ENCODE measurements around the gene PCCA. TPM values are rescaled to one million over a fixed set of nuclear protein-coding genes. Genes with fewer than 3 reads are reported as not detected.

The PCCA gene
- total and polyA plus RNA-seq, 4 donors, result 8.3 to 71.8 (median 22.8) TPM

DNA sequence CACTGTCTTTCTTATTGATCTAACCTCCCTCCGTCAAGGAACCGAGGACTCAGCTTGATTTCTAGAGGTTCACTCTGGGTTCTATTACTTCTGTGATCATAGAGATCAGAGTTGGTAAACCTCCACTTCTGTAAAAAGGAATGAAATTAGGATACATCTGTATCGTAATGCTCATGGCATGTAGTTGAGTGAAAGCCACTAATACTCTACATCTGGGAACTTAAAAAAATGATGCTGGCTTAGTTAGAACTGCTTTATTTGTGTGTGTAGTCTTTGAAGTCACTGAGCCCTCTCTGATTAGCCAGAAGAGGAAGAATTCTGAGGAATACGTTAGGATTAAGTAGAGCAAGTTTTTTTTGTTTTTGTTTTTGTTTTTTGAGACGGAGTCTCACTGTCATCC lies 358.9 kb downstream of the PCCA start:
- Histone ChIP-seq H3K9ac (ENCODE audit: insufficient read depth in 1 of 2, low read length in 2 of 2) (no peak overlapping the region), H3K4me1 (ENCODE audit: control insufficient read depth in 5 of 5, insufficient read depth in 5 of 5, low read length in 5 of 5) (no peaks in the 10 kb centered on the region), H3K27me3 (ENCODE audit: control insufficient read depth in 3 of 3, insufficient read depth in 3 of 3, low read length in 2 of 3) (no peaks in the 10 kb centered on the region), H3K36me3 (ENCODE audit: control insufficient read depth in 4 of 4, insufficient read depth in 4 of 4, low read length in 4 of 4) (no peaks in the 10 kb centered on the region), H3K4me3 (no peak overlapping the region), H3K9me3 (ENCODE audit: control insufficient read depth in 4 of 4, insufficient read depth in 3 of 4, low read length in 3 of 4) (no peaks in the 10 kb centered on the region), H3K27ac (ENCODE audit: low read depth in 1 of 2, low read length in 1 of 2) (no peak overlapping the region)
- ATAC-seq (ENCODE audit: insufficient read depth, low FRiP score) (no peak), DNase-seq (no peak)
- no peak for TF ChIP-seq CTCF (IDR thresholded peaks at IDR 0.05; ENCODE audit: control extremely low read depth, extremely low read depth)
- 96% methylated on average over 5 of the region's 5 CpGs for WGBS, 2 donors

DNA sequence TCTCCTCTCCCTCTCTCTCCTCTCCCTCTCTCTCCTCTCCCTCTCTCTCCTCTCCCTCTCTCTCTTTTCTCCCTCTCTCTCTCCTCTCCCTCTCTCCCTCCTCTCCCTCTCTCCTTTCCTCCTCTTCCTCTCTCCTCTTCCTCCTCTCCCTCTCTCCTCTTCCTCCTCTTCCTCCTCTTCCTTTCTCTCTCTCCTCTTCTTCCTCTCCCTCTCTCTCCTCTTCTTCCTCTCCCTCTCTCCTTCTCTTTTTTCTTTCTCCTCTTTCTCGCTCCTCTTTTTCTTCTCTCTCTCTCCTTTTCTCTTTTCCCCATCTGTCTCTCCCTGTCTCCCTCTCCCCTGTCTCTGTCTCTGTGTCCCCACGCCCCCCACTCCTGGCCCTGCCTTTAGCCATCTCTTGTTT lies 363.0 kb downstream of the PCCA start:
- Histone ChIP-seq H3K9ac (ENCODE audit: insufficient read depth in 1 of 2, low read length in 2 of 2) (no peak overlapping the region), H3K4me1 (ENCODE audit: control insufficient read depth in 5 of 5, insufficient read depth in 5 of 5, low read length in 5 of 5) (no peaks in the 10 kb centered on the region), H3K4me3 (no peak overlapping the region), H3K27ac (ENCODE audit: low read depth in 1 of 2, low read length in 1 of 2) (no peak overlapping the region), H3K9me3 (ENCODE audit: control insufficient read depth in 4 of 4, insufficient read depth in 3 of 4, low read length in 3 of 4) (no peaks in the 10 kb centered on the region), H3K36me3 (ENCODE audit: control insufficient read depth in 4 of 4, insufficient read depth in 4 of 4, low read length in 4 of 4) (peaks cover 0 to 1% (median 0%) of the 10 kb centered on the region in 4 donors), H3K27me3 (ENCODE audit: control insufficient read depth in 3 of 3, insufficient read depth in 3 of 3, low read length in 2 of 3) (no peaks in the 10 kb centered on the region)
- no peak for DNase-seq
- 92 to 97% methylated on average over 2 of the region's 2 CpGs for WGBS, 2 donors
- no peak for TF ChIP-seq CTCF (IDR thresholded peaks at IDR 0.05; ENCODE audit: control extremely low read depth, extremely low read depth)
- no peak for ATAC-seq (ENCODE audit: insufficient read depth, low FRiP score)

DNA sequence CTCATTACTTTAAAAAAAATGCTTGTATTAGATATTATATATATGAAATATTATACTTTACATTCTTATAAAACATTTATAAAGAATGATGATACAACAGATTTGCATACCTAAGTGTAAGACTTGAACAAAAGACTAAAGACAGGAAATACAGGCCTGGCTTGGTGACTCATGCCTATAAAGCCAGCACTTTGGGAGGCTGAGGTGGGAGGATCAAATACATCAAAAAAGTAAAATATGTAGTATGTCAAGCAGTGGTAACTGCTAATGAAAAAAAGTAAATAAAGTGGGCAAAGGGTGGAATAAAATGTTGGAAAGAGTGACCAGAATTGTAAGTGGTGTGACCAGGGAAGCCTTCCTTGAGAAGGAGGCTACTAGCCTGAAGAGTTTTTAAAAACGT lies 366.0 kb downstream of the PCCA start:
- 100% methylated on average over 1 of the region's 1 CpG for WGBS, 2 donors
- H3K4me1 ChIP-seq (ENCODE audit: control insufficient read depth in 5 of 5, insufficient read depth in 5 of 5, low read length in 5 of 5), result peaks cover 0 to 1% (median 0%) of the 10 kb centered on the region in 5 donors
- H3K9me3 ChIP-seq (ENCODE audit: control insufficient read depth in 4 of 4, insufficient read depth in 3 of 4, low read length in 3 of 4), result peaks cover 0 to 3% (median 0%) of the 10 kb centered on the region in 4 donors
- no peak overlapping the region for H3K27ac ChIP-seq (ENCODE audit: low read depth in 1 of 2, low read length in 1 of 2)
- no peak for TF ChIP-seq CTCF (IDR thresholded peaks at IDR 0.05; ENCODE audit: control extremely low read depth, extremely low read depth)
- ATAC-seq (ENCODE audit: insufficient read depth, low FRiP score) (no peak), DNase-seq (no peak)
- no peaks in the 10 kb centered on the region for H3K27me3 ChIP-seq (ENCODE audit: control insufficient read depth in 3 of 3, insufficient read depth in 3 of 3, low read length in 2 of 3)
- H3K9ac ChIP-seq (ENCODE audit: insufficient read depth in 1 of 2, low read length in 2 of 2), result no peak overlapping the region
- no peak overlapping the region for H3K4me3 ChIP-seq
- peaks cover 0 to 3% (median 0%) of the 10 kb centered on the region in 4 donors for H3K36me3 ChIP-seq (ENCODE audit: control insufficient read depth in 4 of 4, insufficient read depth in 4 of 4, low read length in 4 of 4)

DNA sequence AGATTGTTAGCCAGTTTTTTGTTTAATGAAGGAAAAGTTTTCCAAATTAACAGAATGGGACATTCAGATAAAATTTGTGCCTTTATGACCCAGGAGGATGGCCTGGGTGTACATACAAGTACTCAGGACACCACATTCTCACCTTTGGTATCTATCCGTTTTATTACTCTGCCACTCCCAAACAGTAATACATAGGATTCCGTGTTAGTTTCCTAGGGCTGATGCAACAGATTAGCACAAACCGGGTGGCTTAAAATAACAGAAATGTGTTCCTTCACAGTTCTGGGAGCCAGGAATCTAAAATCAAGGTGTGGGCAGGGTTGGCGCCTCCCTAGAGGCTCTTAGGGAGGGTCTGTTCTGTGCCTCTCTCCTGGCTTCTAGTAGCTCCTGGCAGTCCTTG lies 369.8 kb downstream of the PCCA start:
- peaks cover 0 to 5% (median 0%) of the 10 kb centered on the region in 5 donors for H3K4me1 ChIP-seq (ENCODE audit: control insufficient read depth in 5 of 5, insufficient read depth in 5 of 5, low read length in 5 of 5)
- ATAC-seq (ENCODE audit: insufficient read depth, low FRiP score) (no peak), DNase-seq (no peak)
- no peak for TF ChIP-seq CTCF (IDR thresholded peaks at IDR 0.05; ENCODE audit: control extremely low read depth, extremely low read depth)
- WGBS, 2 donors, result 97% methylated on average over 4 of the region's 4 CpGs
- H3K27ac ChIP-seq (ENCODE audit: low read depth in 1 of 2, low read length in 1 of 2), result no peak overlapping the region
- H3K9me3 ChIP-seq (ENCODE audit: control insufficient read depth in 4 of 4, insufficient read depth in 3 of 4, low read length in 3 of 4), result peaks cover 0 to 3% (median 0%) of the 10 kb centered on the region in 4 donors
- H3K9ac ChIP-seq (ENCODE audit: insufficient read depth in 1 of 2, low read length in 2 of 2), result no peak overlapping the region
- peaks cover 0 to 3% (median 0%) of the 10 kb centered on the region in 4 donors for H3K36me3 ChIP-seq (ENCODE audit: control insufficient read depth in 4 of 4, insufficient read depth in 4 of 4, low read length in 4 of 4)
- no peaks in the 10 kb centered on the region for H3K27me3 ChIP-seq (ENCODE audit: control insufficient read depth in 3 of 3, insufficient read depth in 3 of 3, low read length in 2 of 3)
- H3K4me3 ChIP-seq, result no peak overlapping the region

Measured in lung (tissue), 12 donors.